K562 (cell line): Measurements from ENCODE around the gene ZMYM4. TPM values are rescaled to one million over a fixed set of nuclear protein-coding genes. Genes with fewer than 3 reads are reported as not detected.

Experiments
- ATAC-seq: fragments of 200-7000 bp; cut with Tn5 transposase; 3 replicates; pipeline ENCODE4 v1.9.1; 2020; ENCODE audit warnings: moderate library complexity
- BruUV-seq: library from RNA; stranded (reverse); fragments of 400-500 nt; replicated peaks from 2 replicates; lab custom pipeline; 2021; lab: Mats Ljungman, UMichigan
- CTCF ChIA-PET: fragments of 300-600 bp; formaldehyde crosslinking; extraction: SDS; loops from one replicate; lab custom pipeline; 2021; ENCODE audit warnings: low intra/inter-chr PET ratio; lab: Yijun Ruan, JAX
- POLR2A ChIA-PET: fragments of 300-600, 350-650 bp; sonication (Branson Sonifier 250); formaldehyde crosslinking; extraction: SDS; loops from one replicate; lab custom pipeline; 2021; ENCODE audit warnings: antibody characterized with exemption, inconsistent platforms; lab: Yijun Ruan, JAX
- DNase-seq, 4 experiments: peaks; one replicate each; pipeline versions ENCODE4 v3.0.0 to v3.0.0-alpha.2; 2011 to 2018; ENCODE audit warnings: low spot score in 3 of 4, mixed read lengths in 3 of 4; ENCODE audit errors: extremely low read depth in 1 of 4
- FAIRE-seq: peaks from 2 replicates; lab custom pipeline; 2011; peaks lifted over from hg19 to GRCh38; lab: Jason Lieb, UNC
- H2AFZ ChIP-seq: 2 replicates; pipeline ENCODE4 v1.6.0; 2011; ENCODE audit warnings: low read depth, low read length, control low read depth, inconsistent platforms
- H3K27ac ChIP-seq: fragments of 200-600 bp; 3 replicates; pipeline ENCODE4 v1.8.0; 2011; ENCODE audit warnings: low read depth, mild to moderate bottlenecking, control low read depth, inconsistent platforms, low read length, moderate library complexity, mixed read lengths; ENCODE audit errors: extremely low read depth
- H3K27me3 ChIP-seq, 2 experiments: fragments of 300-600 bp in 1 of 2; 2 replicates in 1 of 2; 3 replicates in 1 of 2; pipeline versions ENCODE4 v1.6.0 to v1.8.0; 2011; ENCODE audit warnings: inconsistent platforms in 2 of 2, low read length in 2 of 2, mild to moderate bottlenecking in 1 of 2, mixed read lengths in 1 of 2, moderate library complexity in 1 of 2; ENCODE audit not compliant: control insufficient read depth in 2 of 2, insufficient read depth in 2 of 2
- H3K36me3 ChIP-seq: fragments of 300-600 bp; 3 replicates; pipeline ENCODE4 v1.8.0; 2011; ENCODE audit warnings: mild to moderate bottlenecking, low read length, inconsistent platforms; ENCODE audit not compliant: control insufficient read depth, insufficient read depth
- H3K4me1 ChIP-seq, 2 experiments: fragments of 200-600 bp in 1 of 2; replicated peaks in 1 of 2; 2 replicates in 1 of 2; 3 replicates in 1 of 2; pipeline versions ENCODE4 v1.5.1 to v1.8.0; 2011; ENCODE audit warnings: inconsistent platforms in 2 of 2, low read length in 2 of 2, mild to moderate bottlenecking in 1 of 2, mixed read lengths in 1 of 2, moderate library complexity in 1 of 2; ENCODE audit not compliant: control insufficient read depth in 2 of 2, insufficient read depth in 2 of 2
- H3K4me2 ChIP-seq: 2 replicates; pipeline ENCODE4 v1.6.1; 2011; ENCODE audit warnings: low read length, control low read depth, inconsistent platforms, mixed read lengths; ENCODE audit not compliant: insufficient read depth
- H3K4me3 ChIP-seq: fragments of 200-600 bp; sonication (generic), shearing (Covaris generic); 2 replicates; pipeline ENCODE4 v1.5.1; 2016; ENCODE audit warnings: control low read depth, inconsistent platforms
- H3K79me2 ChIP-seq: fragments of 200-600 bp; 3 replicates; pipeline ENCODE4 v1.8.0; 2011; ENCODE audit warnings: low read length, inconsistent platforms; ENCODE audit not compliant: control insufficient read depth, insufficient read depth
- H3K9ac ChIP-seq, 2 experiments: 2 replicates each; pipeline versions ENCODE4 v1.6.0 to v1.6.1; 2011; ENCODE audit warnings: low read depth in 2 of 2, low read length in 2 of 2, control low read depth in 1 of 2, inconsistent platforms in 1 of 2, mild to moderate bottlenecking in 1 of 2, mixed read lengths in 1 of 2; ENCODE audit not compliant: insufficient read depth in 1 of 2
- H3K9me1 ChIP-seq: one replicate; pipeline ENCODE4 v1.6.0; 2011; ENCODE audit warnings: inconsistent platforms, mild to moderate bottlenecking, low read length, moderate library complexity; ENCODE audit not compliant: control insufficient read depth, insufficient read depth
- H3K9me3 ChIP-seq: replicated peaks from 2 replicates; pipeline ENCODE4 v1.5.1; 2011; ENCODE audit warnings: low read depth, low read length, inconsistent platforms; ENCODE audit not compliant: control insufficient read depth, insufficient read depth
- H4K20me1 ChIP-seq: replicated peaks from 2 replicates; pipeline ENCODE4 v1.6.1; 2011; ENCODE audit warnings: low read length, inconsistent platforms, mixed read lengths; ENCODE audit not compliant: control insufficient read depth, insufficient read depth
- BHLHE40 ChIP-seq: IDR thresholded peaks from 2 replicates; pipeline ENCODE4 v1.6.1; 2011; ENCODE audit warnings: low read length, improper control_type of control experiment
- CBFB ChIP-seq: sonication (generic); formaldehyde crosslinking; IDR thresholded peaks from 2 replicates; pipeline ENCODE4 v1.4.0; 2020; ENCODE audit warnings: mild to moderate bottlenecking, missing genetic modification reagents
- CEBPB ChIP-seq: fragments of 450-650 bp; IDR thresholded peaks from 2 replicates; pipeline ENCODE4 v1.6.1; 2016; ENCODE audit warnings: missing genetic modification characterization, missing compliant biosample characterization
- ELF1 ChIP-seq: fragments of 200-800 bp; sonication (Bioruptor generic); IDR thresholded peaks from 2 replicates; pipeline ENCODE4 v1.6.1; 2016; ENCODE audit warnings: missing genetic modification characterization, missing compliant biosample characterization
- ESRRB ChIP-seq: fragments of 250-450 bp; sonication (Bioruptor Pico); IDR thresholded peaks from 2 replicates; pipeline ENCODE4 v1.5.0; 2020; ENCODE audit warnings: mild to moderate bottlenecking, moderate library complexity, borderline replicate concordance
- FOXO4 ChIP-seq: fragments of 450-650 bp; formaldehyde crosslinking; IDR thresholded peaks from 2 replicates; pipeline ENCODE4 v1.4.0; 2020; ENCODE audit warnings: mild to moderate bottlenecking, moderate library complexity
- HSF4 ChIP-seq: fragments of 250-450 bp; sonication (Bioruptor Pico); IDR thresholded peaks from 2 replicates; pipeline ENCODE4 v2.1.2; 2022; ENCODE audit warnings: mild to moderate bottlenecking, moderate library complexity, borderline replicate concordance
- MAFK ChIP-seq: IDR thresholded peaks from 2 replicates; pipeline ENCODE4 v1.6.1; 2011; ENCODE audit warnings: low read length, improper control_type of control experiment
- NEUROD1 ChIP-seq: fragments of 150-350 bp; IDR thresholded peaks from 2 replicates; pipeline ENCODE4 v1.6.1; 2014; ENCODE audit warnings: borderline replicate concordance, low read length, low read depth; ENCODE audit not compliant: partially characterized antibody
- PTTG1 ChIP-seq: fragments of 450-650 bp; IDR thresholded peaks from 2 replicates; pipeline ENCODE4 v1.6.1; 2016; ENCODE audit warnings: low read depth, mild to moderate bottlenecking, missing genetic modification characterization, missing compliant biosample characterization
- TRIM24 ChIP-seq, 2 experiments: fragments of 450-650 bp; IDR thresholded peaks; 2 replicates each; pipeline ENCODE4 v1.6.1; 2016
- XRCC4 ChIP-seq: IDR thresholded peaks from one replicate; pipeline ENCODE4 v1.6.1; 2011; ENCODE audit not compliant: insufficient read depth, insufficient read length; ENCODE audit errors: extremely low read depth
- ZBTB49 ChIP-seq: sonication (generic); formaldehyde crosslinking; IDR thresholded peaks from 2 replicates; pipeline ENCODE4 v1.8.0; 2022; ENCODE audit warnings: missing genetic modification reagents, mild to moderate bottlenecking, borderline replicate concordance
- ZNF253 ChIP-seq: fragments of 250-450 bp; sonication (Bioruptor Pico); conservative IDR thresholded peaks from 2 replicates; pipeline ENCODE4 v1.6.1; 2021; ENCODE audit warnings: mild to moderate bottlenecking
- in situ Hi-C: fragments of 300-500 bp; cut with MboI; formaldehyde crosslinking; loops from 4 replicates; pipeline ENCODE4 v1.15.0; 2018; ENCODE audit warnings: inconsistent platforms, mixed read lengths
- intact Hi-C: fragments of 100-400 bp; cut with micrococcal nuclease; formaldehyde crosslinking; loops from 2 replicates; pipeline ENCODE4 v1.14.2; 2022
- polyA plus RNA-seq, 8 experiments: library from polyadenylated mRNA; depleted of rRNA in 4 of 8; stranded (reverse) in 5 of 8; unstranded in 3 of 8; fragments of >200 nt; fragmentation: Nextera tagmentation in 2 of 8; fragmentation: Illumina TruSeq in 1 of 8; extraction: Ambion mirVana in 2 of 8; extraction: Trizol in 1 of 8; gene quantifications; 2 replicates each; pipeline versions ENCODE4 v1.2.1 to v1.2.3, GENCODE V29; 2011 to 2014; ENCODE audit warnings: inconsistent platforms in 1 of 8, missing spikeins in 1 of 8
- total RNA-seq, 7 experiments: library from RNA; depleted of rRNA in 6 of 7; stranded (reverse); fragments of >200 nt in 6 of 7; fragmentation: Illumina TruSeq in 2 of 7; extraction: Trizol in 2 of 7; gene quantifications; 2 replicates each; pipeline versions ENCODE4 v1.2.1 to v1.2.3, GENCODE V29; 2011 to 2021; ENCODE audit warnings: low replicate concordance in 1 of 7

ZMYM4 gene
- total and polyA plus RNA-seq, 9 of the 15 experiments (the other 6 are each of a cell fraction or from before 2014, with no cell fraction given): 15.2 to 77.2 (median 63.3) TPM

- Histone ChIP-seq H3K79me2 (no peaks in the 10 kb centered on the region), H3K4me2 (no peak overlapping the region), H3K9me1 (no peaks in the 10 kb centered on the region), H3K4me1 (no peaks in the 10 kb centered on the region), H3K4me3 (no peak overlapping the region), H4K20me1 (no peaks in the 10 kb centered on the region), H3K36me3 (peaks cover 84% of the 10 kb centered on the region), H3K27me3 (no peaks in the 10 kb centered on the region), H3K9me3 (no peaks in the 10 kb centered on the region), H3K9ac (no peak overlapping the region), H2AFZ (no peak overlapping the region), H3K27ac (no peak overlapping the region)
- in situ Hi-C loops (no loop called here), intact Hi-C loops (loop anchor here (2.0 to 5.0 kb wide), 2 partner anchors 242 to 657 kb away; no protein-coding TSS in a partner anchor)
- BruUV-seq: no TSS peak
- TF ChIP-seq HSF4 (CRISPR knock-in tag) (no peak), ZNF253 (CRISPR knock-in tag) (no peak), ESRRB (CRISPR knock-in tag) (no peak), NEUROD1 (no peak), MAFK (no peak), XRCC4 (no peak), CEBPB (tag) (no peak), TRIM24 (IDR thresholded peaks at IDR 0.05) (no peak), CBFB (CRISPR knock-in tag) (no peak), PTTG1 (tag) (no peak), BHLHE40 (no peak), ELF1 (tag) (no peak), ZBTB49 (CRISPR knock-in tag) (no peak), FOXO4 (CRISPR knock-in tag) (no peak)
- DNase-seq: no peak
- no peak for ATAC-seq
- no peak for FAIRE-seq
- ChIA-PET CTCF (interaction anchor here (1.4 kb wide), 1 partner anchor 657 kb away, joined by 3 read pairs; no protein-coding TSS in a partner anchor), POLR2A (interaction anchor here (0.9 to 1.5 kb wide), 3 partner anchors 11 to 254 kb away, joined by 3 to 7 read pairs (median 3); partner anchors contain the start of gene SFPQ)
These were observed 175.9 kb downstream of the ZMYM4 start for GRCh38 chr1:35444519-35444774.
